GM12878 (cell line): Measurements from ENCODE around the gene NOTCH4. TPM values are rescaled to one million over a fixed set of nuclear protein-coding genes. Genes with fewer than 3 reads are reported as not detected.

Experiments used
- HDGF ChIP-seq: fragments of 450-650 bp; IDR thresholded peaks from 2 replicates; pipeline ENCODE4 v1.6.1; 2016; ENCODE audit warnings: antibody characterized with exemption
- PRDM15 ChIP-seq: fragments of 450-650 bp; formaldehyde crosslinking; IDR thresholded peaks from 2 replicates; pipeline ENCODE4 v1.4.0; 2020; ENCODE audit warnings: mild to moderate bottlenecking, moderate library complexity
- SKIL ChIP-seq: fragments of 450-650 bp; IDR thresholded peaks from 2 replicates; pipeline ENCODE4 v1.6.1; 2017; ENCODE audit warnings: mild to moderate bottlenecking, low read depth, inconsistent platforms; ENCODE audit not compliant: poor library complexity, severe bottlenecking
- polyA plus RNA-seq, 11 experiments: library from polyadenylated mRNA; depleted of rRNA in 4 of 11; unstranded in 6 of 11; stranded (reverse) in 5 of 11; fragments of >200 nt; fragmentation: Nextera tagmentation in 4 of 11; fragmentation: Illumina TruSeq in 1 of 11; extraction: Ambion mirVana in 4 of 11; extraction: Trizol in 1 of 11; gene quantifications; 1 replicate in 1 of 11; 2 replicates in 10 of 11; pipeline versions ENCODE4 v1.2.1 to v1.2.3, GENCODE V29; 2011 to 2016; ENCODE audit warnings: inconsistent platforms in 2 of 11, missing spikeins in 2 of 11, low read depth in 1 of 11
- total RNA-seq, 4 experiments: library from RNA; depleted of rRNA in 3 of 4; stranded (reverse); fragments of >200 nt in 3 of 4; fragmentation: Illumina TruSeq in 1 of 4; extraction: Trizol in 1 of 4; gene quantifications; 2 replicates each; pipeline versions ENCODE4 v1.2.1 to v1.2.3, GENCODE V29; 2013 to 2021

The NOTCH4 gene
- total and polyA plus RNA-seq, 10 of the 15 experiments (the other 5 are each of a cell fraction or from before 2014, with no cell fraction given): 0.66 to 3.3 (median 1.4) TPM

GRCh38 chr6:32194825-32195651 is 28.8 kb downstream of the NOTCH4 start (continued):
- peak; percentile 74 for TF ChIP-seq SKIL
- no peak for TF ChIP-seq PRDM15 (CRISPR knock-in tag)
- peak; percentile 96; the same call in 1 of the 2 replicates for TF ChIP-seq HDGF
